ENCODE results near the gene ADSS1.

Gene ADSS1

DNA sequence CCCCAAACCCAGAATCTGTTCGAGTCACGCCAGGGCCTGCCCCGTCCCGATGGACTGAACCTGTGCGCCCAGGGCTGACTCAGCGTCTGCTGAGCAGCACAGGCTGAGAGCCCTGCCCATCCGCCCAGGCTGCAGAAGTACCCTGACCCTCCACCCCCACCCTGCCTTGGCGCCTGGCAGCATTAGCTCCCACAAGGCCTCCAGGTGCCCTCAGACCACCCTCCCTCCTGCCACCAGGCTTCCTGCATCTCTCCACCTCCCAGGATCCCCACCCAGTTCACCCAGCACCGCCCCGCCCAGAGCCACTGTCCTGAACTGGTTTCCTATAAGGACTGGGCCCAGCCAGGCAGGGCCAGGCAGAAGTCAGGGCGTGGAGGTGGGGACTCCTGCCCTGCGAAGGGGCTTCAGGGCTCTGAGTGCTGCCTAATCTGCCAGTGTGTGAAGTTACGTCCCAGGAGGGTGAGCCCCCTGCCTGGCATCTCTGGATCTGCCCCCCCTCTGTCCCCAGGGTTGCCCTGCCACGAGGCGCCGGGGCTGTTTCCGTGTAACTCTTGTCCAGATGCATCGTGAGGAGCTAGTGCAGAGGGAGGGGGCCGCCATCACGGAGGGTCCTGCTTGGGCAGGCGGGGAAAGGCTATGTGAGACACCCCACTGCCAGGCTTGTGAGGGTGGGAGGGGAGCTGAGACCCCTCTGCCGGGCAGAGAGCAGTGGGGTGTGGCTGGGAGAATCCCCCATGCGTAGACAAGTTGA is 9.1 kb downstream of the ADSS1 start:
- H3K4me3 ChIP-seq (ENCODE audit: low read depth, low read length), result no peak overlapping the region
- TF ChIP-seq CTCF (IDR thresholded peaks at IDR 0.05; ENCODE audit: borderline replicate concordance, insufficient read depth, low read depth, low read length), result no peak

GRCh38 chr14:104734051-104734587 is 10.1 kb downstream of the ADSS1 start:
- H3K4me3 ChIP-seq (ENCODE audit: low read depth, low read length), result no peak overlapping the region
- TF ChIP-seq CTCF (IDR thresholded peaks at IDR 0.05; ENCODE audit: borderline replicate concordance, insufficient read depth, low read depth, low read length), result no peak

- H3K4me3 ChIP-seq (ENCODE audit: low read depth, low read length), result no peak overlapping the region
- no peak for TF ChIP-seq CTCF (IDR thresholded peaks at IDR 0.05; ENCODE audit: borderline replicate concordance, insufficient read depth, low read depth, low read length)
Measured at GRCh38 chr14:104734601-104734990, 10.6 kb downstream of the ADSS1 start.

DNA sequence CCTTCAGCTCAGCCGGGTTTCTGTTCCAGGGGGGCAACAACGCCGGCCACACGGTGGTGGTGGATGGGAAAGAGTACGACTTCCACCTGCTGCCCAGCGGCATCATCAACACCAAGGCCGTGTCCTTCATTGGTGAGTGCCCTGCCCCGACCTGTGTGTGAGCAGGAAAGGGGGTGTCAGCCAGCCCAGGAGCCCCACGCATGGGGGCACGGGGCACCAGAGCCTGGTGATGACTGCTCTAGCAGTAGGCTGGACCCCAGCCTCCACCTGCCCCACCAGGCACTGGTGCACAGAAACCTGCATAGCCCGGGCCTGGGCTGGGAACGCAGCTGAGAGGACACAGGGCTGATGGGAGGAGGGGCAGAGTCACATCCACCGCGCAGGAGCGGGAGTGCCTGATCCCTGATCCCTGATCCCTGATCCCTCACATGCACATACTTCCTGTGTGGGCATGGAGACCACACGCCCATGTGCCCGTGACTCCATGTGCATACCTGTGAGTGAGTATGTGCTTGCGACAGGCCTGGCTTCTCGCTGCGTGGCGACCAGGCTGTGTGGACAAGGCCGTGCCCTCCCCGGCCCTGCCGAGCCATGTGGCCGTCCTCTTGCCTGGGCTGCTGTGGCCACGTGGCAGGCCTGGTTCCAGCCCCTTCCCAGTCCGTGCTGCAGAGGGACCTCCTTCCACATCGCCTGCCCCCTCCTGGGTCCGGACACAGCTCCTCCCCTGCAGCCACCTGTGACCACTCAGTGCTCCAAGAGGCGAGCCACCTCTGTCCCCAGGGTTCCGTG is 11.2 kb downstream of the ADSS1 start:
- no peak for TF ChIP-seq CTCF (IDR thresholded peaks at IDR 0.05; ENCODE audit: borderline replicate concordance, insufficient read depth, low read depth, low read length)

GRCh38 chr14:104735830-104736642 is 12.0 kb downstream of the ADSS1 start:
- TF ChIP-seq CTCF (IDR thresholded peaks at IDR 0.05; ENCODE audit: borderline replicate concordance, insufficient read depth, low read depth, low read length), result no peak
- H3K4me3 ChIP-seq (ENCODE audit: low read depth, low read length), result no peak overlapping the region

More for the DNA sequence above, 11.2 kb downstream of the ADSS1 start:
- H3K4me3 ChIP-seq (ENCODE audit: low read depth, low read length), result no peak overlapping the region

DNA sequence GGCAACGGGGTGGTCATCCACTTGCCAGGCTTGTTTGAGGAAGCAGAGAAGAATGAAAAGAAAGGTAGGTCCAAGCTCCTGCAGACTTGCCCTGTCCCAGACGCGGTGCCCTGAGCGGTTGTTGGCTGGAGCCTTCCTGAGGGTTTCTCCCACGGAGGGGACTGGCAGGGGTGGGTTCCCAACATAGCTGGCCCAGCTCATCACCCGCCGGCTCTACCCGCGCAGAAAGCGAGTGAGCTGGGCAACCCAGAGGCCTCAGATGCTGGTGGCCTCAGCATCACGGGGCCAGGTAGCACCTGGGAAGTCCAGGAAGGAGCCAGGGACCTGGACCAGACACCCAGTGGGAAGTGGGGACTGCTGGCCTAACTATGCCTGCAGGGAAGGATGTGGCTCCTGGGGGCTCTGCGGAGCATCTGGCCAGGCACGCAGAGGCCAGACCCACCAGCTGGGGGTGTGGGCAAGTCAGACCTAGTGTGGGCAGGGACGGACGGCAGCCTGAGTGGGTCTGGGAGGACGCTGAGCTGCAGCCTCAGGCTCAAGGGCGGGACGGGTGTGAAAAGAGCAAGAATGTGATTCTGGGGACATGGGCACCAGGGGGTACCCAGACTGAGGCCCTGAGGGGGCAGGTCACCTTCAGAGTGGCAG is 14.5 kb downstream of the ADSS1 start:
- TF ChIP-seq CTCF (IDR thresholded peaks at IDR 0.05; ENCODE audit: borderline replicate concordance, insufficient read depth, low read depth, low read length), result no peak
- H3K4me3 ChIP-seq (ENCODE audit: low read depth, low read length), result no peak overlapping the region

All from GM12875 (cell line).